NT2/D1 (cell line): ENCODE results near the gene EHD1.

Experiments
- YY1 ChIP-seq: IDR thresholded peaks from 2 replicates; pipeline ENCODE4 v1.6.1; 2011; ENCODE audit not compliant: insufficient read length, insufficient read depth
- ZNF274 ChIP-seq: IDR thresholded peaks from 2 replicates; pipeline ENCODE4 v1.6.1; 2011; ENCODE audit warnings: mild to moderate bottlenecking, low read depth, low read length

DNA sequence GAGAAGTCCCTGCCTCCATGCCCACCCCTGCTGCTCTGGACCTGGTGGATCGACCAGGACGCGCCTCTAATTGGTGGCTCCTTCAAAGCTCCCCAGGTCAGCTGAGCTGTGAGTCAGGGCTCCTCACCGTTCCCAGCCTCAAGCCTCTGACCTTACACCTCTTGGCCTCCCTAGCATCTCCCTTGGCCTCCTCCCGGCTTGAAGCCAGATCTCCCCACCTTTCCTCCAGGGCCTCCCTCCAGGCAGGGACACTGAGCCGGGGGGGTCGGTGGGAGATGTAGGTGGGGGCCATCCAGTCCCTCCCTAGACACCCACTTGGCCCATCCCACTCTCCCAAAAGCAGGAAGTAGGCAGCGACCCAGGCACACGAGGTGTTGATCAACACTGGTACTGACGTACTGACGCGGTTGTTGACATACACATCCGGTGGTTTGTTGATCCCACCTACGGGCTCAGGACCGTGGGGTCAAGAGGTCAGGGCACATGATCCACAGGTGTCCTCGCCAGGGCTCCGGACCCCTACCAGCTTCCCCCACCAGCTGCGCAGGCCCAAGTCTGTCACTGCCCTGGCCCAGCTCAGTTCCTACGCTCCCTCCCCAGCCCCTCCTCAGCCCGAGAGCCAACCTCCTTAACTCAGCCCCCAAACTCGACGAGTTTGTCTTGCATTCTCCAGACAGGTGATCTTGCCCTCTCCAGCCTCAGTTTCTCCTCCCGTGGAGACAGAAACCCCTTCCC is 37.8 kb upstream of the EHD1 start:
- TF ChIP-seq ZNF274 (no peak), YY1 (no peak)
